HG03039 (cell line): ENCODE data around the gene TMEM132C.
"Not testable (repeated sequence)": the region's sequence is repeated elsewhere in the genome, so short reads cannot be mapped to it uniquely, and the experiment has no call there.

Experiments used
- ATAC-seq: cut with Tn5 transposase; IDR thresholded peaks from one replicate; pipeline ENCODE4 v1.9.1; 2021; ENCODE audit warnings: mild to moderate bottlenecking, moderate library complexity; ENCODE audit not compliant: unreplicated experiment

Gene TMEM132C

GRCh38 chr12:128267131-128267622 is at the start of gene TMEM132C:
Gene TMEM132C (plus strand): TSS chr12:128267170. CDS start chr12:128267403, 233 bp downstream.
- no peak for ATAC-seq

GRCh38 chr12:128224226-128224625 is 42.7 kb upstream of the TMEM132C start:
- ATAC-seq = no peak

DNA sequence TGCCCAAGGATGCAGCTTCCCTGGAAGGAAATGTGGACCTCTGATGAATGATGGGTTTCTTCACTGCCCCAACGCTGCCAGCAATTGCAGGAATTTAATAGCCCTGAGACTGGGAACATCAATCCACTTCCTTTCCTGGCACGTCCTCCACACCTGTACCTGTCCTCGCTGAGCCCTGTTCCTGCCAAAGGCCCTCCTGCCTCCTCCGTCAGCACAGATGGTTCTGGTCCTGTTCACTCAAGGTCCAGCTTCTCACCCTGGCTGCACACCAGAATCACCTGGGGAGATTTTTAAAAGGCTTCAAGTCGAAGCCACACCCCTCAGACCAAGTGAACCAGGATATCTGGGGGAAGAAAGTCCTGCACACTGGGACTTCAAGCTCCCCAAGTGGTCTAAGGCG is 38.4 kb upstream of the TMEM132C start:
- ATAC-seq = no peak

DNA sequence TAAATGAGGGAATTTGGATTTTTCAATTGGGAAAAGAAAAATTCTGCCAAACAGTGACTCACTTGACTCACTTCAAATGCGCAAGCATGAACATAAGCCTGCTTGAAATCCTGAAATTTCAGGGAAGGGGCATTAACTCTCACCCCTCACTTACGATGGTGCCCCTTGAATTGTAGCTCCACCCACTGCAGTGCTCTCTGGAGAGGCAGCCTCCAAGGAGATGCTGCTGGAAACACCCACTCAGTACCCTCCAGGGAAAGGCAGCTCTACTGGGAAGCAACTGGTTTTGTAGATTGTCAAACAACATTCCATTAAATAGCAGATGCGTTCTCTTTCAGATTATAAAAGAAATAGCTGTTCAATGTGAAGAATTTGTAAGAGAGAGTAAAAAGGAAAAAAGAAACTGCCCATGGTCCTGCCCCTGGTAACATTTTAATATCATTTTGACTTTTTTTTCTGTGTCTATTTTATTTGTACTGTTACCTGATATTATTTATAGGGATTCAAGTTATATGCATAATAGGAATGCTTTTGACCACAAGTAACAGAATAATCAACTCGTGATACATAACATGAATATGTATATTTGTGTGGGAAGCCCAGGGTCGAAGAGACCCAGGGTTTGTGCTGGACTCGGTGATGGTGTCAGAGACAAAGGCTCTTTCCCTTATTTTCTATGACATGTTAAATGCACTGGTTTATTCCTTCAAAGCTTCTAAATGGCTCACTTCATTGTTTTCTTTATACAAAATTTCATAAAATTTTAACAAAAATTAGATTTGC is 31.1 kb upstream of the TMEM132C start:
- ATAC-seq = no peak

DNA sequence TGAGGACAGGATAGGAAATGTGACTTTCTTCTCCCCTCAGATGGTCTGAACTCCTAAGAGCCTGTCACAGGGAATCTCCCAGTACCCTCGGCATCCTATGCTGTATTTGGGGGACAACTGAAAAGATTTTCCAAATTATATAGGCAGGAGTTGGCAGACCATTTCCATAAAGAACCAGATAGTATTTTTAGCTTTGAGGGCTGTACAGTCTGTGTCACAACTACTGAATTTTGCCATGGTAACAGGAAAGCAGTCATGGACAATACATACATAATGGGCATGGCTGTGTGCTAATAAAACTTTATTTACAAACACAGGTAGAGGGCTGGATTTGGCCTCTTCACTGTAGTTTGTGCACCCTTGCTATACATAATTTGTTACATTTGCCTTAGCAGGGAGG is 30.4 kb upstream of the TMEM132C start:
- no peak for ATAC-seq

GRCh38 chr12:128240745-128241144 is 26.2 kb upstream of the TMEM132C start:
- ATAC-seq = no peak

DNA sequence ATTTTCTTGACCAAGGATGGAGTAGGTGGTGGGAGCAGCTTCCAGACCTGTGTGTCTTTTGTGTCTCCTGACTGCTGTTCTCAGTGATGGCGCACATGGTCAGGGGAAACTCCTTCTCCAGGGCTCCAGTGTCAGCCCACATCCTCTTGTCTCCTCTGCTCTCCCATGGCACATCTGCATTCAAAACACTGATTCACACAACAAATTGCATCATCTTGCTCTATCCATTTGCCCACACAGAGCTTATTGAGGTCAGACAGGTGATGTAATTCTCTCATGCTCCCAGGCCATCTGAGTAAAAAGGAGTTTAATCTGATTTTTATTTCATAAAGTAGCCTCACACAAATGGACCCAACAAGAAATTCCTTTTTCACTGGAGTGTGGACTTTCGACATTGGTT is 21.8 kb upstream of the TMEM132C start:
- ATAC-seq = no peak

- no peak for ATAC-seq
Measured at GRCh38 chr12:128245905-128246304, 21.1 kb upstream of the TMEM132C start.

GRCh38 chr12:128250096-128250495 is 16.9 kb upstream of the TMEM132C start:
- ATAC-seq = no peak

DNA sequence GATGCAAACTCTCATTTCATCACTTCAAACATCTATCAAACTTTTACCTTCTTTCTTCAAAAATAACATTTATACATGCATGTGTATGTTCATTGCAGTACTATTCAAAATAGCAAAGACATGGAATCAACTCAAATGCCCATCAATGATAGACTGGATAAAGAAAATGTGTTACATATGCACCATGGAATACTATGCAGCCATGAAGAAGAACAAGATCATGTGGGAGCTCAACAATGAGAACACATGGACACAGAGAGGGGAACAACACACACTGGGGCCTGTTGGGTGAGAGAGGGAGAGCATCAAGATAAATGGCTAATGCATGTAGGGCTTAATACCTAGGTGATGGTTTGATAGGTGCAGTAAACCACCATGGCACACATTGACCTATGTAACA is 13.1 kb upstream of the TMEM132C start:
- ATAC-seq = not testable (repeated sequence)

DNA sequence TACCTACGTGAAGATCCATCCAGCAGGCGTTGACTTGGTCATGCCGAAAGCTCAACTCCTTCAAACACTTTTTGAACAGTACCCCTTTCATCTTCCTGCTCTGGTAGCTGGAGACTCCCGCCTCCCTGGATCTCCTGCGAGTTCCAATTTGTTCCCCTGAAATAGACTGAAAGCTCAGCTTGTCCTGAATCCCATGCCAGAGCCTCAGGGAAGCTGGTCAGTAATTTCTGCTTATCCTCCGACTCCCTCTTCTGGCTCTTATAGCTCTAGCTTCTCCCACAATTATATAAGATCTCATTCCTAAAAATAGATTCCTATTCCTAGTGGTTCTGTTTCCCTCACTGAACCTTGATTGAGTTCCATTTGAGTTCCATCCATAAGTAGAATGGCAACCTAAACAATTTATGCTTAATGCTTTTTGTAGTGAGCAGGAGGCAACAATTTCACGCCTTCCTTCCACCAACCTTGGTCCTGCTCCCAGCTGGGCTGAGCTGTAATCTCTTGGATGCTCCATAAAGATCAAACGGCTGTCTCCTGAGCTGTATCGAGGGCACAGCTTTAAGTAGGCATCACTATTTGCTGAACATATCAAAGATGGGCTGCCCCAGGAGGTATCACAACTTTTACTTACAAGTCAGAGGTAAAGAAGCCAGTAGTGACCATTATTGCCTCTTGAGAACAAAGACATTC is 8.0 kb upstream of the TMEM132C start:
- ATAC-seq = no peak

DNA sequence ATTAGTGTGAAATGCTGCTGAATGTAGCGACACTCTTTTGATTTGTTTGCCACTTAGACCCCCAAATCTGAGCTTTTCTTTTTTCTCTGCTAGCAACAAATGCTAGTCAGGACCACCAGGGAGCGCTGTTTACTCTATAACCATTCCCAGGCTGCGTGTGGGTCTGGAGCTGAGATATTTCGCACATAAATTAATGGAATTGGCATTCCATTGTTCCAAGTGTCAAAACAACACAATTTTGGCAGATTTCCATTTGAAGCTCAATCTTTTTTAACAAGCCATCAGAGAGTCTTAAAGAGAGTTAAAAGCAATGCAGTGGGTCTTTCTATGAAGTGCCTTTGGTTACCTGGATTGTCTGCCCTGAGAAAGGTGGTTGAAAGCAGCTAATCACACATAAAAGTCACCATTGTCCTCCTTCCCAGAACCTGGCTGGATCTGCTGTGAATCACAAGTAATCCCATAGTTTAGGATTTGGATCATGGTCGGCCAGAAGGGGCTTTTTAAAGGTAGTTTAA is 7.4 kb upstream of the TMEM132C start:
- no peak for ATAC-seq

DNA sequence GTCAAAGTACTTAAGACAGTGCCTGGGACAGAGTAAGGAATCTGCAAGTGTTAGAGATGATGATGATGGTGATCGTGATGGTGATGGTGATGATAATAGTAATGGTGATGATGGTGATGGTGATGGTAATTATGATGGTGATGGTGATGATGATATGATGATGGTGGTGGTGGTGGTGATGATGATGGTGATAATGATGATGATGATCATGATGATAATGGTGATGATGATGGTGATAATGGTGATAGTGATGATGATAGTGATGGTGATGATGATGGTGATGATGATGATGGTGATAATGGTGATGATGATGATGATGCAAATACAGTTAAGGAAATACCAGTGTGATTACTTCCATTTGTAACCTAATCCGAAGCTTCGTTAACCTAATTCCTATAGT is 5.2 kb upstream of the TMEM132C start:
- no peak for ATAC-seq

GRCh38 chr12:128265566-128265965 is 1.4 kb upstream of the TMEM132C start:
- ATAC-seq = no peak

- no peak for ATAC-seq
Measured at GRCh38 chr12:128266086-128266485, 884 bp upstream of the TMEM132C start.

DNA sequence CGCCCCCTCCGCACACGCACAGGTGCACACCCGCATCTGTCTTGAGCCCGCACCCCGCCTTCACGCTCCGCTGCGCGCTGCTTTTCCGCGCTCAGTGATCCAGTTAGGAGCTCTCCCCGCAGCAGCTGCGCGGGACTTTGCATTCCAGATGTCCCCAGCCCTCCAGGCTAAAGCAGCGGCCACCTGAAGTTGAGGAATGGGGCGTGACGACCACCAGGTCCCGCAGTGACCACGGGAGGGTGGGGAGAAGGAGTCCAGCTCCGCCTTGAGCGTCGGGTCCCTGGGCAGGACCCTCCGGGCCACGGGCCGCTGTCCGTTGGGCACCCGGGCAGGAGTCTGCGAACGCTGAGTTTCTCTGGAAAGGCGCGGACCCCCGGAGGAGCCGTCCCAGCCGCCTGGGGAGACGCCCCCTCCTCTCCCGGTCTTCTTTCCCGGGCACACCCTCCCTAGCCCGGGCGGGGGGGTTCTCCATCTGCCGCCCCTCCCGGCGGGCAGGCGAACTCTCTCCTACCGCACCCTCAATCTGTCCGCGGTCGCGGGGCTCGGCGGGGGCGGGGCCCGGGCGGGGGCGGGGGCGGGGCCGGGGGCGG is 334 bp upstream of the TMEM132C start:
- no peak for ATAC-seq

- ATAC-seq = no peak
Measured at GRCh38 chr12:128267651-128268378, 845 bp downstream of the TMEM132C start.

GRCh38 chr12:128268379-128268995 is 1.5 kb downstream of the TMEM132C start:
- no peak for ATAC-seq

DNA sequence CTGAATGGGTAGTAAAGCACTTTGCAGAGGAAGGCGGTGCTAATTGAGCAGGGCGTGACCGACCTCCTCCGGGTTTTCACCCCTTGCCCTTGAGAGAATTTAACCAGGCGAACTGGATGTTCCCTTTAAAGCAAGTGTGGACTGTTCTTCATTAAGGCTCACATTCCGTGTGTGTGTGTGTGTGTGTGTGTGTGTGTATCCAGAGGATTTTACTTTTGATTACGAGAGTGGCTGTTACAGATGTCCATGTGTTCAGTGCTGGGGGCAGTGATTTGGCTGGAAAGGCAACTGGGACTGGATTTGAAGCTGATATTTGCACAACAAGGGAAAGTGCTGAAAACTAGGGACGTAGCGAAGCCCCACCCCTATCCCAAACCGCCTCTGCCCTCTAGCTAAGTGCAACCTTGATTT is 2.2 kb downstream of the TMEM132C start:
- ATAC-seq = no peak

- ATAC-seq = no peak
Measured at GRCh38 chr12:128276471-128276870, 9.5 kb downstream of the TMEM132C start.
